HG02610 (cell line): Measurements from ENCODE around the gene RTRAF.

Experiments used
- ATAC-seq: cut with Tn5 transposase; IDR thresholded peaks from one replicate; pipeline ENCODE4 v1.9.1; 2021; ENCODE audit warnings: mild to moderate bottlenecking, moderate library complexity; ENCODE audit not compliant: unreplicated experiment

Gene RTRAF

GRCh38 chr14:52048641-52049204 lies 59.4 kb downstream of the RTRAF start:
- ATAC-seq: no peak

- ATAC-seq: no peak
These were observed 59.9 kb downstream of the RTRAF start for GRCh38 chr14:52049271-52049670.

DNA sequence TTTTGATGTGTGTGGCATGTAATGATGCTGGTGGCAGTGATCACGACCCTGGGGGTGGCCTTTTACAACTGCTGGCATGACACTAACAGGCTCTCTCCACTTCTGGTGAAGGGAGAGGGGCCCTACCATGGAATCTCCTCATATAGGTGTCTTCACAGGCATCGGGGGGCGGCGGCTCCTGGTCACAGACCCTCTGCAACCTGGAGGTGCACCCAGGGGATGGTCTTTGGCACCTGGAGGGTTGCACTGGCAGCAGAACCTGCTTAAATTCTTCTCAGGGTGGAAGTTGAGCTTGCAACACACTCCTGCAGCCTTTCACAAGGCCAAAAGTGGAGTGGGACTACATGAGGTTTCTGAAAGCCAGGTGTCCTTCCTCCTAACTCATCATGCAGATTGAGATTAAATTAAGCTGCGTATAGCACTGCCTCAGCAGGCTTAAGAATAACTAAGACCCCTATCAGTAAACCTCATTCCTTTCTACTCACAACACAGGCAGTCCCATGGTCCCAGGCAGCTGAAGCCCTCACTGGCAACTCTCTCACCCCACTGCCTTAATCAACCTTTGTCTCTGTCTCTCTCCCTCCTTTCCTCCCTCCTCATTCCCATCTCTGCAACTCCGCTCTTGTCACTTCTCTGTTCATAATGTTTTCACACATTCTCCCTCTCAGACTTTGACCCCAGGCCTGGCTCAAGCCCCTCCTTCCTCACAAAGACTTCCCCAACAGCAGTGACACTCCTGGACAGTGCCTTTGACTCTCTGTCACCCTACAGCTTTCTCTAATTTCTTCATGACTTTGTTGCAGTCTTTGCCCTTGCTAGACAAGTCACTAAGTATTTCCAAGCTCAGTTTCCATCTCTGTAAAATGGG lies 60.6 kb downstream of the RTRAF start:
- no peak for ATAC-seq

DNA sequence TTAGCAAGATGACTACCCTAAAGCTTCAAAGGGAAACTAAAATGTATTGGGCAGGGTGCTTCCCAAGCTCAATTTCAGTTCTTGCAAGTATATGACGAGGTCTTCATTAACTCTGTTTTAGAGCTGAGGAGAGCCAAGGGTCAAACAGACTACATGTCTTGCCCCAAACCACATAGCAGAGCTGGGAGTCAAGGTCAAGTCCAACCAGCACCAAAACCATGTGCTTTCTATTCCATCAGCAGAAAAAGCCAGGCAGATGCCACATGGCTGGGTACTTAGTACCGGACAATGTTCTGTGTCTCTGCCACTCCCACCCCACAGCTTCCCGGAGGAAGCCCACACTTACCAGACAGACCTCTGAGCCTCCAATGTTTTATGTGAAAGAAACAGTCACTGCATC lies 61.9 kb downstream of the RTRAF start:
- ATAC-seq: no peak

GRCh38 chr14:52051871-52052270 lies 62.5 kb downstream of the RTRAF start:
- no peak for ATAC-seq

DNA sequence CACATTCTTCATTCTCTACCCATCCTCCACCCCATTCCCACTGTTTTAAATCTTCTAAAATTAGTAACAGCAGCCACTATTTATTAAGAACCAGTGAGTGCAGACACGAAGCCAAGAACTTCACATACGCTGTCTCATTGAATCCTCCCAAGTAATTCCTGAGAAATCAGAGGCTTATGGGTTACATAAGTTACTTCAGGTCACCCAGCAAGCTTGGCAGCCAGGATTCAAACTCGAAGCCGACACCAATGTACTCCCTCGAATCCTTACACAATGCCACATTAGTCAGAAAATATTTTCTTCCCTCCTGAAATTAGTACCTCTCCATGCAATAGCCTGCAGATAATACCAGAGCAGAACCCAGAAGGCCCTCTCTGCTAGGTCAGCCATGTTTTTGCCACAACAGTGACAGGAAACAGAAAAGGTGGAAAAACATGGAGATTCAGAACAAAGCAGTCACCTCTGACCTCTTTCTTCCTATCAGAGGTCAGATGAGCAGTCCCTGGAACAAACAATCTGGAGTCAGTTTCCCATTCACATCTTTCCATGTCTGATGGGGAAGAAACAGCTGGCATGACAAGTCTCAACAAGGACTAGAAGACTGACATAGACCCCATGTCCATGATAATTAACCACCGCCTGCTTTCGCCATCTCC lies 63.1 kb downstream of the RTRAF start:
- no peak for ATAC-seq

DNA sequence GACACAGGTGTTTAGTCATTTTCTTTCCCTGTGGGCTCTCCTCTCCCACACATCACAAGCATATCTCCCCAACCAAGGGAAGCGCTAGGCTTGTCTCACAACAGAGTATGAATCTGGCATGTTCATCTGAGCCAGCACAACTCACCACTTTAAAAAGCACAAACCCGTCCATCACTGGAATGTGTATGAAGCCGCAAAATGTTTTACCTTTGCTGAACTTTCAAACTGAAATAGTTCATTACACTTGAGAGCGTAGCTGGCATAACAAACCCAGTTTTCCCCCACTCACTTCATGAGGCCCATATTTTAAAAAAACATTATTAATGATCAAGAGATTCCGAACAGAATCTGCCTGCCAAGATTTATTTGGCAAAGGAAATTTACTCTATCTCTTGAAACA lies 63.7 kb downstream of the RTRAF start:
- ATAC-seq: no peak

GRCh38 chr14:52054678-52055077 lies 65.3 kb downstream of the RTRAF start:
- ATAC-seq: no peak

DNA sequence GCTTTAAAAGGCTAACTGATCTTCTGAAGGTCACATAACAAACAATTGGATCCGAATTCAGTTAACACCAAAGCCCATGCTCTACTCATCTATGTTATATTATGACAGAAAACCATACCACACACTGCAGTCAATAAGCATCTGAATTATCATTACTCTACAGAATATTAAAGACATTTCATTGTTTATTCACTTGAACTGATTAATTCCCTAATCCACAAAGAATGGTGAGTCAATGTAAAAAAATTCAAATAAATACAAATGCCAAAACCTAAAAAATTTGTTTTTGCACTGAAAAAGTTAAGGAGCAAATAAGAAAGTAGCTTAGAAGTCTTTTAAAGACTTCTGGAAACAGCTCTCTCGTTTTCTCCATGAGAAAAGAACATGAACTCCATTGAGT lies 65.8 kb downstream of the RTRAF start:
- no peak for ATAC-seq

GRCh38 chr14:52058341-52058740 lies 69.0 kb downstream of the RTRAF start:
- ATAC-seq: no peak

DNA sequence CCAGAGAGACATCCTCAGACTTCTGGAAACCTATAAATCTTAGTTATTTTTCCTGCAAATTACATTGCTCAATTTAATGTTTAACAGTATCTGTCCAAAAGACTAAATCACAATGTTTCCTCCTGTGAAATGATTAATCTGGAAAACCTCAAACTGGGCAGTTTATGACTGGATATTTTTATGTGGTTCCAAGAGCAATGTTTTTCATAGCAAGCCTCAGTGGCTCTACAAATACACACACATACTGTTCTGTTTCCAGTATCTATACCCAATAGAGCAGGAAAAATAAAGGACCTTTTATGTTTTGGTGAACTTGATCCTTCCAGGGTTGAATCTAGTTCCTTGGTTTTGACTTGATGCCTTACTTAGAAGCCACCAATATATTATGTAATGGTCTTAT lies 70.3 kb downstream of the RTRAF start:
- ATAC-seq: no peak

GRCh38 chr14:52060080-52060479 lies 70.7 kb downstream of the RTRAF start:
- no peak for ATAC-seq
